ENCODE results near the gene LUC7L. TPM values are rescaled to one million over a fixed set of nuclear protein-coding genes. Genes with fewer than 3 reads are reported as not detected.
"Not testable (repeated sequence)": the region's sequence is repeated elsewhere in the genome, so short reads cannot be mapped to it uniquely, and the experiment has no call there.

The LUC7L gene
- total RNA-seq, 1 experiment from 2014 or later, result 137 TPM

DNA sequence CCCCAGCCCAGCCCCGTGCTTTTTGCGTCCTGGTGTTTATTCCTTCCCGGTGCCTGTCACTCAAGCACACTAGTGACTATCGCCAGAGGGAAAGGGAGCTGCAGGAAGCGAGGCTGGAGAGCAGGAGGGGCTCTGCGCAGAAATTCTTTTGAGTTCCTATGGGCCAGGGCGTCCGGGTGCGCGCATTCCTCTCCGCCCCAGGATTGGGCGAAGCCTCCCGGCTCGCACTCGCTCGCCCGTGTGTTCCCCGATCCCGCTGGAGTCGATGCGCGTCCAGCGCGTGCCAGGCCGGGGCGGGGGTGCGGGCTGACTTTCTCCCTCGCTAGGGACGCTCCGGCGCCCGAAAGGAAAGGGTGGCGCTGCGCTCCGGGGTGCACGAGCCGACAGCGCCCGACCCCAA, 53.2 kb downstream of the LUC7L start:
- not testable (repeated sequence) for H3K18ac ChIP-seq (ENCODE audit: insufficient read length, low read depth, low read length); H2BK15ac ChIP-seq (ENCODE audit: low read depth, low read length); H3K4me2 ChIP-seq (ENCODE audit: insufficient read depth, insufficient read length, low read length); H2BK12ac ChIP-seq (ENCODE audit: insufficient read length, low read depth, low read length); H3K14ac ChIP-seq (ENCODE audit: insufficient read depth, low read length); H3K79me2 ChIP-seq (ENCODE audit: insufficient read depth, low read length); H3K79me1 ChIP-seq (ENCODE audit: insufficient read depth, low read depth, low read length, poor library complexity, severe bottlenecking); H3K27ac ChIP-seq (ENCODE audit: insufficient read length, low read depth, low read length); H4K20me1 ChIP-seq (ENCODE audit: control insufficient read depth, insufficient read depth, insufficient read length); H2BK20ac ChIP-seq (ENCODE audit: low read depth, low read length, poor library complexity, severe bottlenecking); H2BK5ac ChIP-seq (ENCODE audit: insufficient read length, low read length); H3K9me3 ChIP-seq (ENCODE audit: control insufficient read depth, low read depth, low read length); H3T11ph ChIP-seq (ENCODE audit: low read length); H3K9ac ChIP-seq (ENCODE audit: extremely low read depth, insufficient read length, low read length); H3K27ac Mint-ChIP-seq; H2BK120ac ChIP-seq (ENCODE audit: low read depth, low read length, poor library complexity, severe bottlenecking); H4K91ac ChIP-seq (ENCODE audit: insufficient read length, low read depth, low read length); H3K56ac ChIP-seq (ENCODE audit: insufficient read length, low read depth, low read length); H2AFZ ChIP-seq (ENCODE audit: low read length); H3K4me1 ChIP-seq (ENCODE audit: insufficient read depth, low read length); DNase-seq; H3K4ac ChIP-seq (ENCODE audit: low read depth, low read length); H3K23ac ChIP-seq (ENCODE audit: insufficient read length, low read depth, low read length); H3K36me3 Mint-ChIP-seq (ENCODE audit: insufficient read depth in 1 of 3, low read depth in 3 of 3); H3K23me2 ChIP-seq (ENCODE audit: insufficient read length, low read depth, low read length, poor library complexity, severe bottlenecking); H4K8ac ChIP-seq (replicated peaks; ENCODE audit: insufficient read length, low read depth, low read length); H3K9me3 Mint-ChIP-seq; H4K5ac ChIP-seq (ENCODE audit: insufficient read length, low read depth, low read length); H2AK5ac ChIP-seq (ENCODE audit: insufficient read length, low read length)
- Mint-ChIP-seq H3K27me3 (ENCODE audit: low read depth) (peaks cover 77% of the 10 kb centered on the region), H3K4me1 (peaks cover 15 to 20% of the 10 kb centered on the region in 2 experiments), H3K4me3 (peak overlapping the region; percentile 48 to 67; a peak in 4 of 5 replicates)
- H3K27me3 ChIP-seq (ENCODE audit: insufficient read depth, low read length), result peaks cover 55% of the 10 kb centered on the region
- no CpG with 5 or more reads among the region's 39 CpGs for whole genome bisulfite sequencing (ENCODE audit: extremely low coverage, insufficient read length, low lambda C conversion rate)
